Subcutaneous abdominal adipose tissue (tissue), 5 donors: ENCODE results near the gene SPAG17.

Source experiments
- H3K27ac ChIP-seq: one replicate; pipeline ENCODE4 v1.7.0; 2013; ENCODE audit warnings: low read depth, mild to moderate bottlenecking, inconsistent platforms, low read length, moderate library complexity
- H3K27me3 ChIP-seq, 5 donors: one replicate each; pipeline ENCODE4 v1.7.0; 2013; ENCODE audit warnings: low read length in 5 of 5, inconsistent platforms in 1 of 5; ENCODE audit not compliant: control insufficient read depth in 5 of 5, insufficient read depth in 4 of 5
- H3K36me3 ChIP-seq, 5 donors: one replicate each; pipeline ENCODE4 v1.7.0; 2013; ENCODE audit warnings: low read length in 5 of 5; ENCODE audit not compliant: control insufficient read depth in 5 of 5, insufficient read depth in 5 of 5
- H3K4me1 ChIP-seq, 5 donors: one replicate each; pipeline ENCODE4 v1.7.0; 2013; ENCODE audit warnings: low read length in 5 of 5, mild to moderate bottlenecking in 3 of 5, moderate library complexity in 1 of 5; ENCODE audit not compliant: control insufficient read depth in 5 of 5, insufficient read depth in 5 of 5
- H3K4me3 ChIP-seq, 5 donors: one replicate each; pipeline ENCODE4 v1.7.0; 2013; ENCODE audit warnings: low read length in 5 of 5, low read depth in 1 of 5
- H3K9ac ChIP-seq, 5 donors: one replicate each; pipeline ENCODE4 v1.7.0; 2013; ENCODE audit warnings: low read length in 5 of 5, mild to moderate bottlenecking in 4 of 5, moderate library complexity in 3 of 5
- H3K9me3 ChIP-seq, 5 donors: one replicate each; pipeline ENCODE4 v1.7.0; 2013; ENCODE audit warnings: low read length in 5 of 5; ENCODE audit not compliant: control insufficient read depth in 5 of 5
- donor health status: healthy.
- donor health status: healthy.
- donor health status: healthy.
- donor health status: healthy.
- donor health status: healthy.

Gene SPAG17

GRCh38 chr1:118073648-118074435 lies 111.2 kb downstream of the SPAG17 start:
- Histone ChIP-seq H3K27ac (no peak overlapping the region), H3K9ac (no peak overlapping the region), H3K4me3 (no peak overlapping the region), H3K4me1 (peaks cover 0 to 4% (median 0%) of the 10 kb centered on the region in 5 donors), H3K9me3 (no peaks in the 10 kb centered on the region), H3K36me3 (peaks cover 0 to 3% (median 0%) of the 10 kb centered on the region in 5 donors), H3K27me3 (no peaks in the 10 kb centered on the region)

DNA sequence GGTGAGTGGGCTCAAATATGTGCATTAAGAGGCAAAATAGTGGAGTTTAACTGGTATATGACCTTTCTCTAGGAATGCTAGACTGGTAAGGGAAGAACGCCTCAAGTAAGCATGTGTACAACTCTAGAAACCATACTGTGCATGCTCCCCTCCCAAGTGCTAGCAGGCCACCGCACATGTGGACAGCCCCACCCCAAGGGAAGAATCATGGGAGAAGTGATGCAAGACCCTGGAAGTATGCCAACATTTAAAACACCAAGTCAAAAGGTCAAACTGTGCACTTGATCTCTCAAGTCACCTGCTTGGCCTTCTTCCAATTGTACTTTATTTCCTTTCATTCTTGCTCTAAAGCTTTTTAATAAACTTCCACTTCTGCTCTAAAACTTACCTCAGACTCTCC lies 135.0 kb downstream of the SPAG17 start:
- Histone ChIP-seq H3K36me3 (no peaks in the 10 kb centered on the region), H3K27ac (no peak overlapping the region), H3K9me3 (no peaks in the 10 kb centered on the region), H3K27me3 (no peaks in the 10 kb centered on the region), H3K4me1 (no peaks in the 10 kb centered on the region), H3K4me3 (no peak overlapping the region), H3K9ac (no peak overlapping the region)

DNA sequence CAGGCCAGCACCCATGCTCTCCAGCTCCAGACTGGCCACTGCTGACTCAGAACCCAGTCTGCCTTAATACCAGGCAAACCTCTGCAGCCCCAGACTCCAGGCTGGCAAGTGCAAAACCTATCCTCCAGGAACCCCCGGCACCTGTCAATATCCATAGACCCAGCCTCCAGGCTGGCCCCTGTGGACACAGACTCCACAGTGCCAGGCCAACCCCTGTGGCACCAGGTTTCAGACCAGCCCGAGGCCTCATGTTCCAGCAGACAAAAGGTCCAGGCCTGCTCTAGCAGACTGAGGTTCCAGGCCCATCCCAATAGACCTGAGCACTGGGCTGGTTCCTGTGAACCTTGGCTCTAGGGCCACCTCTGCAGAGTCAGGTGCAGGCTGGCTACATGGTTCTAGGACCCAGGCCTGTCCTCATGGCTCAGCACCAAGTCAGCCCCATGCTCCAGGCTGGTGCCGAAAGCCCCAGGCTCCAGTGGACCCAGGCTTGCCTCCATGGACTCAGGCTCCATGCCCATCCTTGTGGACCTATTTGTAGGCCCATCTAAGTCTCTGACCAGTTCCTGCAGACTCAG lies 137.3 kb downstream of the SPAG17 start:
- no peak overlapping the region for H3K9ac ChIP-seq

GRCh38 chr1:118047006-118047649 lies 137.9 kb downstream of the SPAG17 start:
- Histone ChIP-seq H3K36me3 (no peaks in the 10 kb centered on the region), H3K4me1 (no peaks in the 10 kb centered on the region), H3K9ac (no peak overlapping the region), H3K27me3 (no peaks in the 10 kb centered on the region), H3K27ac (no peak overlapping the region), H3K9me3 (no peaks in the 10 kb centered on the region), H3K4me3 (no peak overlapping the region)

More for the DNA sequence above, 137.3 kb downstream of the SPAG17 start:
- no peaks in the 10 kb centered on the region for H3K27me3 ChIP-seq
- no peak overlapping the region for H3K4me3 ChIP-seq
- no peaks in the 10 kb centered on the region for H3K4me1 ChIP-seq
- no peak overlapping the region for H3K27ac ChIP-seq
- H3K36me3 ChIP-seq = no peaks in the 10 kb centered on the region
- H3K9me3 ChIP-seq = no peaks in the 10 kb centered on the region

- H3K9ac ChIP-seq = no peak overlapping the region
- no peaks in the 10 kb centered on the region for H3K27me3 ChIP-seq
Observed at GRCh38 chr1:118043624-118044023, 141.4 kb downstream of the SPAG17 start.

GRCh38 chr1:118042501-118042900 lies 142.5 kb downstream of the SPAG17 start:
- Histone ChIP-seq H3K36me3 (peaks cover 0 to 12% (median 0%) of the 10 kb centered on the region in 5 donors), H3K9me3 (no peaks in the 10 kb centered on the region), H3K9ac (no peak overlapping the region), H3K4me1 (no peaks in the 10 kb centered on the region), H3K4me3 (no peak overlapping the region), H3K27me3 (no peaks in the 10 kb centered on the region), H3K27ac (no peak overlapping the region)

More at GRCh38 chr1:118043624-118044023, 141.4 kb downstream of the SPAG17 start:
- Histone ChIP-seq H3K4me1 (no peaks in the 10 kb centered on the region), H3K4me3 (no peak overlapping the region), H3K36me3 (peaks cover 0 to 9% (median 0%) of the 10 kb centered on the region in 5 donors), H3K27ac (no peak overlapping the region), H3K9me3 (no peaks in the 10 kb centered on the region)

- H3K4me3 ChIP-seq = no peak overlapping the region
- no peaks in the 10 kb centered on the region for H3K27me3 ChIP-seq
- peaks cover 0 to 12% (median 0%) of the 10 kb centered on the region in 5 donors for H3K36me3 ChIP-seq
- H3K4me1 ChIP-seq = no peaks in the 10 kb centered on the region
- no peak overlapping the region for H3K9ac ChIP-seq
- no peak overlapping the region for H3K27ac ChIP-seq
- H3K9me3 ChIP-seq = no peaks in the 10 kb centered on the region
Observed at GRCh38 chr1:118039170-118039569, 145.9 kb downstream of the SPAG17 start.

GRCh38 chr1:118032883-118033282 lies 152.1 kb downstream of the SPAG17 start:
- no peaks in the 10 kb centered on the region for H3K9me3 ChIP-seq
- H3K27ac ChIP-seq = no peak overlapping the region
- H3K4me3 ChIP-seq = no peak overlapping the region
- no peaks in the 10 kb centered on the region for H3K4me1 ChIP-seq
- H3K9ac ChIP-seq = no peak overlapping the region
- no peaks in the 10 kb centered on the region for H3K36me3 ChIP-seq
- H3K27me3 ChIP-seq = no peaks in the 10 kb centered on the region

DNA sequence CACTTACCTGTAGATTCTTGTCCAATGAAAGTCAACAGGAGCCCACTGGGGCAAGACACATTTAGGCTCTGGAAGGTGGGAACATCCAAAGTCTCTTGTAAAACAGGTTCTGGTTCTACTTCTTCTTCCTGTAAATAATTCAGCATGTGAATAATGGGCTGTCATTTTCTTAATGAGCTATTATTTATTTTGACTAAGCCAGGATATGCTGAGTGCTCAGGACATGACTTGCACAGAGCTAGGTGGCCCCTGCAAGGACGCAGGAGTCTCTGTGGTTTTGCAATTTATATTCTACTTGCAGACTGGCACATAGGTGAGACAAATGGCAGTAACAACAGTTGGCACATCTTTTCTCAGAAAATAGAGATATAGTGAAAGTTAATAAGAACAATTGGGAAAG lies 156.8 kb downstream of the SPAG17 start:
- Histone ChIP-seq H3K9ac (no peak overlapping the region), H3K36me3 (no peaks in the 10 kb centered on the region), H3K9me3 (no peaks in the 10 kb centered on the region), H3K4me1 (no peaks in the 10 kb centered on the region), H3K4me3 (no peak overlapping the region), H3K27ac (no peak overlapping the region), H3K27me3 (no peaks in the 10 kb centered on the region)

GRCh38 chr1:118023199-118023598 lies 161.8 kb downstream of the SPAG17 start:
- Histone ChIP-seq H3K27me3 (no peaks in the 10 kb centered on the region), H3K36me3 (no peaks in the 10 kb centered on the region), H3K27ac (no peak overlapping the region), H3K9ac (no peak overlapping the region), H3K4me3 (no peak overlapping the region), H3K9me3 (no peaks in the 10 kb centered on the region), H3K4me1 (no peaks in the 10 kb centered on the region)
